AG04449 (cell line): ENCODE results near the gene KRTAP10-5.

Source experiments
- CTCF ChIA-PET: fragments of 350-600 bp; formaldehyde crosslinking; extraction: SDS; loops from one replicate; lab custom pipeline; 2021; ENCODE audit warnings: antibody characterized with exemption; lab: Yijun Ruan, JAX
- POLR2A ChIA-PET: fragments of 400-600, 350-600 bp; formaldehyde crosslinking; extraction: SDS; loops from one replicate; lab custom pipeline; 2020; ENCODE audit warnings: antibody characterized with exemption, inconsistent platforms; lab: Yijun Ruan, JAX
- DNase-seq: peaks from one replicate; pipeline ENCODE4 v3.0.0-alpha.2; 2010; ENCODE audit warnings: low read depth, low spot score
- H3K4me3 ChIP-seq: 2 replicates; pipeline ENCODE4 v1.5.1; 2011; ENCODE audit warnings: low read depth, mild to moderate bottlenecking, control low read depth, low read length
- TF ChIP-seq, protein P1 (sequence below): IDR thresholded peaks from one replicate; pipeline ENCODE4 v1.5.1; 2011; ENCODE audit warnings: mild to moderate bottlenecking, moderate library complexity, low read length, control low read depth, inconsistent platforms; ENCODE audit not compliant: insufficient read depth; ENCODE audit errors: missing control alignments

KRTAP10-5 gene

DNA sequence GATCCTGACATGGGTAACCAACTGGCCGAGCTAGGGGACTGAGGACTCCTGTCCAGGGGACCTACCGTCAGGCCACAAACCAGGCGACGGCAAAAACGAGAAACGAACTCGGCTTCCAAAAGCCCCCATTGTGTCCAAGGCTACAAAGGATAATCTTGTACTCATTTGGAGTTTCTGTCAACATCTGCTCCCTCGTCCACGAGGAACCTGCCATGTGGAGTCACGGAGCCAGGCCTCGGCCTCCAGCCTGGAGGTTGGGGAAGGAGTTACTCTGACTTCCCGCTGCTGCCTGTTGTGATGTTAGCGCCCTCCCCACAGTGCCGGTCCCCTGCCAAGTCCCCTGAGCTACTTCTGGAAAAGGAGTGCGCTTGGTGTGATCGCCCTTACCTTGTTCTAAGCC, 47.7 kb downstream of the KRTAP10-5 start:
- ChIA-PET CTCF (interaction anchor here (0.9 kb wide), 1 partner anchor 52 kb away, joined by 3 read pairs; no protein-coding TSS in a partner anchor), POLR2A (no interaction called here)
- no peak for DNase-seq
- H3K4me3 ChIP-seq, result no peak overlapping the region
- TF ChIP-seq, protein P1, sequence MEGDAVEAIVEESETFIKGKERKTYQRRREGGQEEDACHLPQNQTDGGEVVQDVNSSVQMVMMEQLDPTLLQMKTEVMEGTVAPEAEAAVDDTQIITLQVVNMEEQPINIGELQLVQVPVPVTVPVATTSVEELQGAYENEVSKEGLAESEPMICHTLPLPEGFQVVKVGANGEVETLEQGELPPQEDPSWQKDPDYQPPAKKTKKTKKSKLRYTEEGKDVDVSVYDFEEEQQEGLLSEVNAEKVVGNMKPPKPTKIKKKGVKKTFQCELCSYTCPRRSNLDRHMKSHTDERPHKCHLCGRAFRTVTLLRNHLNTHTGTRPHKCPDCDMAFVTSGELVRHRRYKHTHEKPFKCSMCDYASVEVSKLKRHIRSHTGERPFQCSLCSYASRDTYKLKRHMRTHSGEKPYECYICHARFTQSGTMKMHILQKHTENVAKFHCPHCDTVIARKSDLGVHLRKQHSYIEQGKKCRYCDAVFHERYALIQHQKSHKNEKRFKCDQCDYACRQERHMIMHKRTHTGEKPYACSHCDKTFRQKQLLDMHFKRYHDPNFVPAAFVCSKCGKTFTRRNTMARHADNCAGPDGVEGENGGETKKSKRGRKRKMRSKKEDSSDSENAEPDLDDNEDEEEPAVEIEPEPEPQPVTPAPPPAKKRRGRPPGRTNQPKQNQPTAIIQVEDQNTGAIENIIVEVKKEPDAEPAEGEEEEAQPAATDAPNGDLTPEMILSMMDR, result no peak

DNA sequence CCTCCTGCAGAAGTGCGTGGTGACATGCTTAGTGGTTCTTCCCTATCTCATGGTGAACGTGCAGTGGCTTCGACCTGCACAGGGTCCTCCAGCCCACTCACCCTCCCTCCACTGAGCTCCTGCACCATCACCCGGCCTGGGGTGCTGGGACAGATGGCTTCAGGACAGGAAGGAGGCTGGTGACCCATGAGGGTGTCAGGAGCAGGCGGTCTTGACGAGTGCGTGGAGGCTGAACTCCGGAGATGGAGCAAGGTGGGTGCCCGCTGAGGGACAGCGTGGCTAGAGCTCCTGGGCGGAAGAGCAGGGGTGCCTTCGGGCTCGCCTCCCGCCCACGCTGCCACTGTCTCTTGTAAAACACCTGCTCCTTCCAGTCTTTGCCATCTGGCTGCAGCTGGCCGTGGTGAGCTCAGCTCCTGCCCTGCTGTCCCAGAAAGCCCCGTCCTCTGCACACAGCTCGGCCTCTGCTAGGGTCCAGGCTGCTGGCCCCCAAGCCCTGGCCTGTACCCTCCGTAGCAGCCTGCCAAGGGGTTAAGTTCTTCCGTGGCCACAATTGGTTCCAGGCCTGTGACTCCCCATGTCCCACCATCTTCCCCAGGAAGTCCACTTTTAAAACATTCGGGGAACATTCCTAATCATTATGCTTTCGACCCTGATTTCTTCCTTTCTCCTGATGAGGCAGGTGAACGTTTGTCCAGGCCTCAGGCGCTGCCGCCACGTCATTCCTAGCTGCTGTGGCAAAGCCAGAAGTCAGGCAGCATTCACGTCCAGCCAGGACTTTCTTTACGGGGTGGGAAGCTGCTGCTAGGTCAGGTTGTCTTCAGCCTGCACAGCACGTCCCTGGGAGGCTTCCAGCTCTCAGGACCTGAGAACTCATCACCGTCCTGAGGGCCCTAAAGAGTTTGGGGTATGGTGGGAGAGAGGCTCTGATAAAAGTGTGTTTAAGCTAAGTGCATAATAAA, 48.5 kb downstream of the KRTAP10-5 start:
- DNase-seq, result no peak
- TF ChIP-seq, protein P1, result no peak
- CTCF ChIA-PET, result interaction anchor here (0.9 kb wide), 1 partner anchor 51 kb away, joined by 3 read pairs; no protein-coding TSS in a partner anchor
- POLR2A ChIA-PET, result no interaction called here
- no peak overlapping the region for H3K4me3 ChIP-seq

DNA sequence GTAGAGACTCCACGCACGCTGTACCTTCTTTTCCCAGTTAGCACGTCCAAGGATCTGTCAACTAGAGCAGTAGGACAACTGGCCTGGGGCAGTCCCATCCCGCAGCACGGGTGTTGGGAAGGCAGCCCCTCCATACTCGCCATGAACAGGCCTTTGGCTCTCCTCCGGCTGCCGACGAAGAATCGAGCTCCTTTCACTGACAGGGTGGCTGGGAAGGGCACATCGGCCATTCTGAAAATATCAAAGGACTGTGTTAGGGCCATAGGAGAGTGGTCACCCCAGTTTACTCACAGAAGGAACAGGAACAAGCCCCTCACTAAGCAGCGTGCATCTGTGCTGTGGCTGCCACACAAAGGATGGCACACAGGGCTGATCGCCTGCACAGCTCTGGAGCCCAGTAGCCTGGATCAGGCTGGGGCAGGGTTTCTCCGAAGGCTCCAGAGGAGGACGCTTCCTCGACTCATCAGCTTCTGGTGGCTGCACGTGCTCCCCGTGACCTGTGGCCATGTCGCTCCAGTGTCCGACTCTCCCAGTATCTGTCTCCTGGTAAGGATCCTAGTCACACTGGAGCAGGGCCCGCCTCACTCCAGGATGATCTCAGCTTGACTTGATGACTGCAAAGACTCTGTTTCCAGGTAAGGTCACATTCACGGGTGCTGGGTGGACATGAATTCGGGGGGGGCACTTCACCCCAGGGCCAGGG, 49.4 kb downstream of the KRTAP10-5 start:
- DNase-seq, result no peak
- H3K4me3 ChIP-seq, result no peak overlapping the region
- TF ChIP-seq, protein P1, result no peak
- CTCF ChIA-PET, result no interaction called here
- POLR2A ChIA-PET, result no interaction called here

DNA sequence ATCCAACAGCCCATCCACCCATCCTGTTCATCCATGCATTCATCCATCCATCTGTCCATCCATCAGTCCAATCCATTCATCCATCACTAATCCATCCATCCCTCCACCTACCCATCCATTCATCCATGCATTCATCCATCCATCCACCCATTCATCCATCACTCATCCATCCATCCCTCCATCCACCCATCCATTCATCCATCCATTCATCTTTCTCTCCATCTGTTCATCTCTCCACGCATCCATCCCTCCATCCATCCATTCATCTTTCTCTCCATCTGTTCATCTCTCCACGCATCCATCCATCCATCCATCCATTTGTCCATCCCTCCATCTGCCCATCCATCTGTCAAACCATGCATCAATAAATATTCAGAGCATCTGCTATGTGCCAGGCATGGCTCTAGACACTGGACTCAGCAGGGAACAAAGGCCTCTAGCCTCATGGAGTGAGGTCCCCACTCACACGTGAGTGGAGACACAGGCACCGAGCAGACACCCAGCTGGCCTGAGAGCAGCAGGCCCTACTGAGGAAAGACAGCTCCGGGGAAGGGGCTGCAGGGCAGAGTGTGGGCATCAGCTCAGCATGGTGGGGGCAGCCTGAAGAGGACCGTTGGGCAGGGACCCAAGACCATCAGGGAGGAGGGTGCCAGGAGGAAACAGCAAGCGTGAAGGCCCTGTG, 50.0 kb downstream of the KRTAP10-5 start:
- ChIA-PET CTCF (no interaction called here), POLR2A (no interaction called here)
- TF ChIP-seq, protein P1, result no peak
- H3K4me3 ChIP-seq, result no peak overlapping the region
- DNase-seq, result no peak

DNA sequence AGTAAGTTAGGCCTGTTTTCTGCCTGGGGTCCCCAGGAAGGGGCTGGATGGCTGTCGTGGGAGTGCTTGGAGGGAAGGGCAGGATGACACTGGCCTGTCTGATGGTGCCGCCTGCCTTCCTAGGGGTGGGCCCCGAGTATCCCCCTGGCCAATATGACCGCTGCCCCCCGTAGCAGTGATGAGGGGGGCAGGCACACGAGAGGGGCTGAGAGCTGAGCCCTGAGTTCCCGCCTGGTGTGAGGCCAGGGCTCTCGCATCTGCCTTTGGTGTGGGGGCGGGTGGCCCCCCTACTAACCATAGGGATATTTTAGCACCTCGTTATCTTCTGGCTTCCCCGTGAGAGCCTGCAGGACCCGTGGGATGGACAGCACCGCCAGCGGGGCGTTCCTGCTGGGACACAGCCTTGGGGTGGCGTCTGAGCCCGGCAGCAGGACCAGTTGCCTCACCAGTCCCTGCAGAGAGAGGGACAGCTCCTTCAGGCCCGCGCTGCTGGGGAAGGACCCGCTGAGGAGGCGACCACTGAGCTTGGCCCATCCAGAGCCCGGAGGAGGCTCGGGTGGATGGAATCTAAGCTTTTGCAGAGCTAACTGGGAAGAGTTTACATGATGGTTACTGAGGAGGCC, 50.8 kb downstream of the KRTAP10-5 start:
- ChIA-PET CTCF (no interaction called here), POLR2A (no interaction called here)
- TF ChIP-seq, protein P1, result no peak
- no peak overlapping the region for H3K4me3 ChIP-seq
- DNase-seq, result no peak
